Stimulated activated memory B cell treated with anti-CD40 and anti-IgM and Interleukin-4, amounts not matched to agents 10 μg/mL and 1 μg/mL and 100 μg/mL, for 72 hours (primary cell): ENCODE data around the gene RBMS2.
"Not testable (repeated sequence)": the region's sequence is repeated elsewhere in the genome, so short reads cannot be mapped to it uniquely, and the experiment has no call there.

Source experiments
- ATAC-seq: fragments of 150-1000 bp; cut with Tn5 transposase; 2 replicates; pipeline ENCODE4 v1.10.0; 2021
- H3K27ac Mint-ChIP-seq: one replicate; pipeline ENCODE4 v1.8.0; 2022; ENCODE audit warnings: mild to moderate bottlenecking, mixed read lengths
- H3K27me3 Mint-ChIP-seq: one replicate; pipeline ENCODE4 v1.8.0; 2022; ENCODE audit warnings: mixed read lengths
- H3K36me3 Mint-ChIP-seq: one replicate; pipeline ENCODE4 v1.8.0; 2022; ENCODE audit warnings: mixed read lengths
- H3K4me1 Mint-ChIP-seq: one replicate; pipeline ENCODE4 v1.8.0; 2022; ENCODE audit warnings: mixed read lengths
- H3K4me3 Mint-ChIP-seq: one replicate; pipeline ENCODE4 v1.8.0; 2022; ENCODE audit warnings: mild to moderate bottlenecking, moderate library complexity, mixed read lengths
- H3K9me3 Mint-ChIP-seq: one replicate; pipeline ENCODE4 v1.8.0; 2022; ENCODE audit warnings: mixed read lengths

RBMS2 gene

GRCh38 chr12:56541631-56542030 lies 20.0 kb downstream of the RBMS2 start:
- no peaks in the 10 kb centered on the region for H3K27me3 Mint-ChIP-seq
- H3K4me3 Mint-ChIP-seq = no peak overlapping the region
- H3K4me1 Mint-ChIP-seq = no peaks in the 10 kb centered on the region
- no peaks in the 10 kb centered on the region for H3K9me3 Mint-ChIP-seq
- H3K36me3 Mint-ChIP-seq = peaks cover 6% of the 10 kb centered on the region
- no peak overlapping the region for H3K27ac Mint-ChIP-seq
- no peak for ATAC-seq

- Mint-ChIP-seq H3K27me3 (no peaks in the 10 kb centered on the region), H3K4me1 (no peaks in the 10 kb centered on the region)
Measured at GRCh38 chr12:56542164-56542563, 20.5 kb downstream of the RBMS2 start.

GRCh38 chr12:56545023-56545604 lies 23.5 kb downstream of the RBMS2 start:
- H3K36me3 Mint-ChIP-seq = peaks cover 6% of the 10 kb centered on the region
- no peak for ATAC-seq

More at GRCh38 chr12:56542164-56542563, 20.5 kb downstream of the RBMS2 start:
- Mint-ChIP-seq H3K4me3 (no peak overlapping the region), H3K27ac (no peak overlapping the region), H3K36me3 (peaks cover 6% of the 10 kb centered on the region), H3K9me3 (no peaks in the 10 kb centered on the region)
- ATAC-seq = no peak

GRCh38 chr12:56546680-56547079 lies 25.1 kb downstream of the RBMS2 start:
- H3K27ac Mint-ChIP-seq = no peak overlapping the region
- no peak overlapping the region for H3K4me3 Mint-ChIP-seq
- ATAC-seq = no peak
- peaks cover 6% of the 10 kb centered on the region for H3K36me3 Mint-ChIP-seq
- H3K9me3 Mint-ChIP-seq = no peaks in the 10 kb centered on the region
- H3K4me1 Mint-ChIP-seq = no peaks in the 10 kb centered on the region
- no peaks in the 10 kb centered on the region for H3K27me3 Mint-ChIP-seq

More at GRCh38 chr12:56545023-56545604, 23.5 kb downstream of the RBMS2 start:
- Mint-ChIP-seq H3K4me3 (no peak overlapping the region), H3K27me3 (no peaks in the 10 kb centered on the region), H3K9me3 (no peaks in the 10 kb centered on the region), H3K4me1 (no peaks in the 10 kb centered on the region), H3K27ac (no peak overlapping the region)

GRCh38 chr12:56551070-56551469 lies 29.4 kb downstream of the RBMS2 start:
- Mint-ChIP-seq H3K4me1 (no peaks in the 10 kb centered on the region), H3K27me3 (no peaks in the 10 kb centered on the region), H3K27ac (no peak overlapping the region), H3K36me3 (no peaks in the 10 kb centered on the region), H3K9me3 (no peaks in the 10 kb centered on the region), H3K4me3 (no peak overlapping the region)
- ATAC-seq = no peak

GRCh38 chr12:56565510-56566101 lies 44.0 kb downstream of the RBMS2 start:
- Mint-ChIP-seq H3K36me3 (no peaks in the 10 kb centered on the region), H3K27ac (peak overlapping the region; percentile 61)
- ATAC-seq = peak; percentile 76

GRCh38 chr12:56568146-56568545 lies 46.5 kb downstream of the RBMS2 start:
- ATAC-seq = no peak
- no peak overlapping the region for H3K4me3 Mint-ChIP-seq
- H3K9me3 Mint-ChIP-seq = no peaks in the 10 kb centered on the region
- no peaks in the 10 kb centered on the region for H3K27me3 Mint-ChIP-seq
- no peak overlapping the region for H3K27ac Mint-ChIP-seq
- no peaks in the 10 kb centered on the region for H3K36me3 Mint-ChIP-seq
- H3K4me1 Mint-ChIP-seq = peaks cover 10% of the 10 kb centered on the region

More at GRCh38 chr12:56565510-56566101, 44.0 kb downstream of the RBMS2 start:
- no peaks in the 10 kb centered on the region for H3K27me3 Mint-ChIP-seq
- peak overlapping the region; percentile 22 for H3K4me3 Mint-ChIP-seq
- H3K4me1 Mint-ChIP-seq = peaks cover 10% of the 10 kb centered on the region
- no peaks in the 10 kb centered on the region for H3K9me3 Mint-ChIP-seq

- H3K4me3 Mint-ChIP-seq = no peak overlapping the region
Measured at GRCh38 chr12:56571121-56571520, 49.5 kb downstream of the RBMS2 start.

GRCh38 chr12:56572288-56572687 lies 50.7 kb downstream of the RBMS2 start:
- Mint-ChIP-seq H3K9me3 (no peaks in the 10 kb centered on the region), H3K36me3 (no peaks in the 10 kb centered on the region), H3K27me3 (no peaks in the 10 kb centered on the region), H3K4me3 (no peak overlapping the region), H3K27ac (no peak overlapping the region), H3K4me1 (no peaks in the 10 kb centered on the region)
- no peak for ATAC-seq

More at GRCh38 chr12:56571121-56571520, 49.5 kb downstream of the RBMS2 start:
- H3K27ac Mint-ChIP-seq = no peak overlapping the region
- no peaks in the 10 kb centered on the region for H3K27me3 Mint-ChIP-seq
- H3K36me3 Mint-ChIP-seq = no peaks in the 10 kb centered on the region
- H3K4me1 Mint-ChIP-seq = no peaks in the 10 kb centered on the region
- ATAC-seq = no peak
- no peaks in the 10 kb centered on the region for H3K9me3 Mint-ChIP-seq

- no peaks in the 10 kb centered on the region for H3K4me1 Mint-ChIP-seq
- H3K36me3 Mint-ChIP-seq = no peaks in the 10 kb centered on the region
- H3K9me3 Mint-ChIP-seq = no peaks in the 10 kb centered on the region
- no peak overlapping the region for H3K4me3 Mint-ChIP-seq
- no peaks in the 10 kb centered on the region for H3K27me3 Mint-ChIP-seq
- no peak for ATAC-seq
- no peak overlapping the region for H3K27ac Mint-ChIP-seq
Measured at GRCh38 chr12:56574210-56574609, 52.6 kb downstream of the RBMS2 start.

- H3K4me3 Mint-ChIP-seq, H3K36me3 Mint-ChIP-seq, H3K27ac Mint-ChIP-seq, H3K4me1 Mint-ChIP-seq, H3K27me3 Mint-ChIP-seq, ATAC-seq, H3K9me3 Mint-ChIP-seq: not testable (repeated sequence)
Measured at GRCh38 chr12:56577248-56577647, 55.6 kb downstream of the RBMS2 start.

- H3K27ac Mint-ChIP-seq = no peak overlapping the region
- no peaks in the 10 kb centered on the region for H3K9me3 Mint-ChIP-seq
Measured at GRCh38 chr12:56578983-56579546, 57.4 kb downstream of the RBMS2 start.

GRCh38 chr12:56581418-56582145 lies 60.0 kb downstream of the RBMS2 start:
- Mint-ChIP-seq H3K4me3 (no peak overlapping the region), H3K9me3 (no peaks in the 10 kb centered on the region), H3K27ac (no peak overlapping the region), H3K36me3 (no peaks in the 10 kb centered on the region), H3K4me1 (peaks cover 6% of the 10 kb centered on the region), H3K27me3 (no peaks in the 10 kb centered on the region)
- no peak for ATAC-seq

More at GRCh38 chr12:56578983-56579546, 57.4 kb downstream of the RBMS2 start:
- H3K4me1 Mint-ChIP-seq = peaks cover 6% of the 10 kb centered on the region
- ATAC-seq = no peak
- H3K27me3 Mint-ChIP-seq = no peaks in the 10 kb centered on the region
- no peak overlapping the region for H3K4me3 Mint-ChIP-seq
- no peaks in the 10 kb centered on the region for H3K36me3 Mint-ChIP-seq

GRCh38 chr12:56585098-56585497 lies 63.5 kb downstream of the RBMS2 start:
- no peak for ATAC-seq
- peaks cover 7% of the 10 kb centered on the region for H3K36me3 Mint-ChIP-seq
- H3K27ac Mint-ChIP-seq = no peak overlapping the region
- no peaks in the 10 kb centered on the region for H3K27me3 Mint-ChIP-seq
- H3K4me3 Mint-ChIP-seq = no peak overlapping the region
- peaks cover 6% of the 10 kb centered on the region for H3K4me1 Mint-ChIP-seq
- H3K9me3 Mint-ChIP-seq = no peaks in the 10 kb centered on the region

- no peaks in the 10 kb centered on the region for H3K4me1 Mint-ChIP-seq
- ATAC-seq = no peak
- peaks cover 7% of the 10 kb centered on the region for H3K36me3 Mint-ChIP-seq
- H3K27me3 Mint-ChIP-seq = no peaks in the 10 kb centered on the region
- H3K9me3 Mint-ChIP-seq = no peaks in the 10 kb centered on the region
- no peak overlapping the region for H3K4me3 Mint-ChIP-seq
- no peak overlapping the region for H3K27ac Mint-ChIP-seq
Measured at GRCh38 chr12:56589783-56590182, 68.2 kb downstream of the RBMS2 start.
